SK-N-SH (cell line): ENCODE results near the gene SCAANT1. TPM values are rescaled to one million over a fixed set of nuclear protein-coding genes. Genes with fewer than 3 reads are reported as not detected.
A peak's percentile ranks its signal among the peaks of the same experiment; 100 is the strongest.

ENCODE experiments used
- CTCF ChIA-PET: fragments of 300-600, 350-600 bp; formaldehyde crosslinking; extraction: SDS; loops from one replicate; lab custom pipeline; 2021; lab: Yijun Ruan, JAX
- POLR2A ChIA-PET: fragments of 350-600 bp; sonication (Branson Sonifier 250); formaldehyde crosslinking; extraction: SDS; loops from one replicate; lab custom pipeline; 2020; ENCODE audit warnings: antibody characterized with exemption, inconsistent platforms; lab: Yijun Ruan, JAX
- DNase-seq: peaks from one replicate; pipeline ENCODE4 v3.0.0; 2012
- H2AFZ ChIP-seq: fragments of 200-600 bp; sonication (generic); 2 replicates; pipeline ENCODE4 v1.8.1; 2016; ENCODE audit warnings: antibody characterized with exemption, mild to moderate bottlenecking, low read depth
- H3F3A ChIP-seq: fragments of 200-600 bp; sonication (generic); replicated peaks from 2 replicates; pipeline ENCODE3; 2016; ENCODE audit warnings: antibody characterized with exemption, mild to moderate bottlenecking; ENCODE audit not compliant: insufficient read depth
- H3K27ac ChIP-seq, 2 experiments: fragments of 200-500 bp in 1 of 2; fragments of 200-600 bp in 1 of 2; sonication (Bioruptor generic) in 1 of 2; sonication (generic), shearing (Covaris generic) in 1 of 2; 2 replicates each; pipeline versions ENCODE4 v1.5.1 to v1.6.1; 2014 to 2016; ENCODE audit warnings: low read depth in 2 of 2, inconsistent platforms in 1 of 2, low read length in 1 of 2, mild to moderate bottlenecking in 1 of 2, mixed read lengths in 1 of 2
- H3K27me3 ChIP-seq: fragments of 200-600 bp; sonication (generic), shearing (Covaris generic); 2 replicates; pipeline ENCODE4 v1.6.1; 2016; ENCODE audit warnings: mixed run types; ENCODE audit not compliant: insufficient read depth
- H3K36me3 ChIP-seq, 2 experiments: fragments of 200-500 bp in 1 of 2; fragments of 200-600 bp in 1 of 2; sonication (Bioruptor generic) in 1 of 2; sonication (generic) in 1 of 2; replicated peaks in 1 of 2; 2 replicates each; pipeline versions ENCODE3 to v1.5.1; 2014 to 2016; ENCODE audit warnings: low read length in 1 of 2, mild to moderate bottlenecking in 1 of 2; ENCODE audit not compliant: insufficient read depth in 2 of 2, control insufficient read depth in 1 of 2
- H3K4me1 ChIP-seq, 2 experiments: fragments of 200-500 bp in 1 of 2; fragments of 200-600 bp in 1 of 2; sonication (Bioruptor generic) in 1 of 2; sonication (generic), shearing (Covaris generic) in 1 of 2; 2 replicates each; pipeline versions ENCODE4 v1.5.1 to v1.6.1; 2014 to 2016; ENCODE audit warnings: low read depth in 1 of 2, low read length in 1 of 2, mixed run types in 1 of 2; ENCODE audit not compliant: insufficient read depth in 2 of 2, control insufficient read depth in 1 of 2
- H3K4me2 ChIP-seq: fragments of 200-600 bp; sonication (generic), shearing (Covaris generic); 2 replicates; pipeline ENCODE4 v1.6.1; 2017; ENCODE audit warnings: mixed run types
- H3K4me3 ChIP-seq, 2 experiments: fragments of 200-500 bp in 1 of 2; fragments of 200-600 bp in 1 of 2; sonication (Bioruptor generic) in 1 of 2; sonication (generic), shearing (Covaris generic) in 1 of 2; 2 replicates each; pipeline versions ENCODE4 v1.5.1 to v1.8.1; 2014 to 2016; ENCODE audit warnings: low read depth in 2 of 2, inconsistent platforms in 1 of 2, low read length in 1 of 2, mild to moderate bottlenecking in 1 of 2, mixed read lengths in 1 of 2, moderate library complexity in 1 of 2
- H3K79me2 ChIP-seq: fragments of 200-600 bp; sonication (generic); 2 replicates; pipeline ENCODE4 v1.8.1; 2017; ENCODE audit warnings: mild to moderate bottlenecking; ENCODE audit not compliant: insufficient read depth
- H3K9ac ChIP-seq: fragments of 200-600 bp; sonication (generic); 2 replicates; pipeline ENCODE4 v1.6.1; 2017; ENCODE audit warnings: mixed run types
- H3K9me2 ChIP-seq: fragments of 200-600 bp; sonication (generic); 2 replicates; pipeline ENCODE4 v1.6.1; 2017; ENCODE audit warnings: mixed run types
- H3K9me3 ChIP-seq: fragments of 200-600 bp; sonication (generic); 2 replicates; pipeline ENCODE4 v1.6.1; 2017; ENCODE audit warnings: mixed run types, mild to moderate bottlenecking, moderate library complexity
- H4K20me1 ChIP-seq: fragments of 200-600 bp; sonication (generic); 2 replicates; pipeline ENCODE4 v1.6.1; 2017; ENCODE audit warnings: mild to moderate bottlenecking, mixed run types; ENCODE audit not compliant: insufficient read depth
- ELF1 ChIP-seq: IDR thresholded peaks from 2 replicates; pipeline ENCODE4 v1.4.0; 2012
- EP300 ChIP-seq, 2 experiments: IDR thresholded peaks; 2 replicates each; pipeline versions ENCODE4 v1.4.0 to v1.6.1; 2012; ENCODE audit warnings: borderline replicate concordance in 1 of 2, low read depth in 1 of 2, low read length in 1 of 2
- FOXM1 ChIP-seq: IDR thresholded peaks from 2 replicates; pipeline ENCODE4 v1.4.0; 2012; ENCODE audit warnings: low read depth, mild to moderate bottlenecking
- IRF3 ChIP-seq: fragments of 150-350 bp; IDR thresholded peaks from 2 replicates; pipeline ENCODE4 v1.6.1; 2016; ENCODE audit warnings: mild to moderate bottlenecking, low read depth, low read length
- JUND ChIP-seq: IDR thresholded peaks from 2 replicates; pipeline ENCODE4 v1.4.0; 2012
- MAX ChIP-seq: IDR thresholded peaks from 2 replicates; pipeline ENCODE4 v1.4.0; 2012; ENCODE audit warnings: low read depth
- MXI1 ChIP-seq: IDR thresholded peaks from 2 replicates; pipeline ENCODE4 v1.6.1; 2012; ENCODE audit warnings: mild to moderate bottlenecking, low read depth, low read length, improper control_type of control experiment
- NFIC ChIP-seq: IDR thresholded peaks from 2 replicates; pipeline ENCODE4 v1.4.0; 2012; ENCODE audit warnings: borderline replicate concordance
- NRF1 ChIP-seq: IDR thresholded peaks from 2 replicates; pipeline ENCODE4 v1.6.1; 2012; ENCODE audit warnings: low read depth, mild to moderate bottlenecking, low read length
- PBX3 ChIP-seq: IDR thresholded peaks from 2 replicates; pipeline ENCODE4; 2012
- RCOR1 ChIP-seq: fragments of 150-350 bp; IDR thresholded peaks from 2 replicates; pipeline ENCODE4 v1.6.1; 2017; ENCODE audit warnings: antibody characterized with exemption, low read length
- RXRA ChIP-seq: IDR thresholded peaks from 2 replicates; pipeline ENCODE4 v1.4.0; 2012; ENCODE audit warnings: low read depth, mild to moderate bottlenecking, borderline replicate concordance
- TEAD4 ChIP-seq: IDR thresholded peaks from 2 replicates; pipeline ENCODE4 v1.4.0; 2012; ENCODE audit warnings: mild to moderate bottlenecking, borderline replicate concordance; ENCODE audit not compliant: insufficient read depth
- USF1 ChIP-seq: IDR thresholded peaks from 2 replicates; pipeline ENCODE4 v1.4.0; 2012; ENCODE audit warnings: low read depth, borderline replicate concordance
- USF2 ChIP-seq: fragments of 150-350 bp; IDR thresholded peaks from 2 replicates; pipeline ENCODE4 v1.6.1; 2017; ENCODE audit warnings: antibody characterized with exemption, low read length, low read depth, borderline replicate concordance
- ZBTB33 ChIP-seq: IDR thresholded peaks from 2 replicates; pipeline ENCODE4 v1.4.0; 2012; ENCODE audit warnings: low read depth, borderline replicate concordance
- WGBS: methylation state at CpG from one replicate; pipeline ENCODE4 v1.1.6; 2017; ENCODE audit warnings: low lambda C conversion rate; 5-methylcytosine and 5-hydroxymethylcytosine counted together
- polyA plus RNA-seq, 3 experiments: library from polyadenylated mRNA; depleted of rRNA; stranded (reverse); fragments of >200 nt; gene quantifications; 2 replicates each; pipeline ENCODE4 v1.2.3, GENCODE V29; 2012

SCAANT1 gene
- polyA plus RNA-seq, 1 of the 3 experiments (the other 2 are of a cell fraction) = not detected

- H3K4me2 ChIP-seq = peak within 1 kb of the TSS; percentile 96
- peak within 1 kb of the TSS; percentile 86 to 89 for H3K4me3 ChIP-seq
- DNase-seq = peak; percentile 90
- no peaks in the 10 kb centered on the region for H3F3A ChIP-seq
- H2AFZ ChIP-seq = peak within 1 kb of the TSS; percentile 81
- POLR2A ChIA-PET = interaction anchor here (0.6 kb wide), 1 partner anchor 520 kb away, joined by 3 read pairs; no protein-coding TSS in a partner anchor
- H3K79me2 ChIP-seq = peaks cover 92% of the 10 kb centered on the region
- no peaks in the 10 kb centered on the region for H3K9me2 ChIP-seq
- peak within 1 kb of the TSS; percentile 69 to 78 for H3K27ac ChIP-seq
- H3K9ac ChIP-seq = peak within 1 kb of the TSS; percentile 99
- H3K27me3 ChIP-seq = no peaks in the 10 kb centered on the region
- H4K20me1 ChIP-seq = no peaks in the 10 kb centered on the region
- H3K4me1 ChIP-seq = peaks cover 6% of the 10 kb centered on the region in 2 experiments; a peak in 2 of 4 replicates
- WGBS = 4% methylated on average over 13 of the region's 98 CpGs
- H3K36me3 ChIP-seq = peaks cover 0 to 14% of the 10 kb centered on the region in 2 experiments
- TF ChIP-seq PBX3 (no peak), FOXM1 (no peak), IRF3 (no peak), ELF1 (no peak), USF2 (no peak), TEAD4 (no peak), RXRA (no peak), EP300 (IDR thresholded peaks at IDR 0.05; ENCODE audit: borderline replicate concordance in 1 of 2, low read depth in 1 of 2, low read length in 1 of 2) (peak in 1 of 2 experiments; percentile 56; a peak in 1 of 4 replicates), MXI1 (peak; percentile 75), MAX (no peak; the same call in 1 of the 2 replicates)
- CTCF ChIA-PET = interaction anchor here (1.0 to 1.5 kb wide), 3 partner anchors 44 to 514 kb away, joined by 3 read pairs; partner anchors contain the start of gene C3orf49
- H3K9me3 ChIP-seq = no peaks in the 10 kb centered on the region
These were observed 48.8 kb downstream of the SCAANT1 start, which contains the start of the genes ATXN7 and THOC7 for GRCh38 chr3:63863150-63864007. TSS of gene ATXN7 (plus strand) at chr3:63863867. CDS start at chr3:63912599, 48,732 bp downstream. TSS of gene THOC7 (minus strand) at chr3:63863805. CDS start at chr3:63863790, 15 bp downstream.

GRCh38 chr3:63862804-63863149 lies 49.4 kb downstream of the SCAANT1 start:
- 42% methylated on average over 5 of the region's 5 CpGs for WGBS
- CTCF ChIA-PET = interaction anchor here (1.0 to 1.5 kb wide), 4 partner anchors 15 to 513 kb away, joined by 3 read pairs; partner anchors contain the start of gene C3orf49
- no peaks in the 10 kb centered on the region for H3K9me2 ChIP-seq
- H4K20me1 ChIP-seq = no peaks in the 10 kb centered on the region
- peaks cover 6% of the 10 kb centered on the region in 2 experiments; a peak in 2 of 4 replicates for H3K4me1 ChIP-seq
- POLR2A ChIA-PET = no interaction called here
- H3F3A ChIP-seq = no peaks in the 10 kb centered on the region
- H3K9me3 ChIP-seq = no peaks in the 10 kb centered on the region
- peak overlapping the region; percentile 69 to 78; a peak in 2 of 4 replicates for H3K27ac ChIP-seq
- H3K79me2 ChIP-seq = peaks cover 86% of the 10 kb centered on the region
- DNase-seq = no peak
- peaks cover 0 to 9% of the 10 kb centered on the region in 2 experiments for H3K36me3 ChIP-seq
- peak overlapping the region; percentile 86 to 89 for H3K4me3 ChIP-seq
- peak overlapping the region; percentile 99 for H3K9ac ChIP-seq
- H3K27me3 ChIP-seq = no peaks in the 10 kb centered on the region
- H2AFZ ChIP-seq = peak overlapping the region; percentile 81
- peak overlapping the region; percentile 96 for H3K4me2 ChIP-seq
- TF ChIP-seq JUND = no peak
- TF ChIP-seq USF1 = no peak
- no peak for TF ChIP-seq ZBTB33
- no peak for TF ChIP-seq ELF1
- no peak for TF ChIP-seq TEAD4
- TF ChIP-seq MXI1 = no peak
- TF ChIP-seq NFIC = no peak
- TF ChIP-seq NRF1 = no peak
- no peak for TF ChIP-seq RCOR1
